ENCODE data around the gene ACER3.

DNA sequence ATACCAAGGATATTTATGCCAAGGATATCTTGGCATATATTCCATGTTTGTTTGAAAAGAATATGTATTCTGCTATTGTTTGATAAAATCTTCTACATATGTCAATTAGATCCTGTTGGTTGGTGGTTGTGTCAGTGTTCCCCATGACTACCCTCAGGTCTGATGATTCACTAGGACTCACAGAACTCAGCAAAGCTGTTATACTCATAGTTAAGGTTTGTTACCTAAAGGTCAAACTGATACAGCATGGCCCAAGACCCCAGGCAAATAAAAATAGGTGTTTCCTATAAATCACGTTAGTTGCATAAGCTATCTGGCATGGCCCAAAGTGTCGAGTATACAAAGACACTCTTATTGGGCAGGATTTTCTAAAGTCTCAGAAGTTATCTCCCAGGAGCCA is 143.2 kb downstream of the ACER3 start:
- TF ChIP-seq EZH2 (IDR thresholded peaks at IDR 0.05; ENCODE audit: borderline replicate concordance, low read depth, low read length, poor library complexity, severe bottlenecking): no peak
- TF ChIP-seq, protein P1, sequence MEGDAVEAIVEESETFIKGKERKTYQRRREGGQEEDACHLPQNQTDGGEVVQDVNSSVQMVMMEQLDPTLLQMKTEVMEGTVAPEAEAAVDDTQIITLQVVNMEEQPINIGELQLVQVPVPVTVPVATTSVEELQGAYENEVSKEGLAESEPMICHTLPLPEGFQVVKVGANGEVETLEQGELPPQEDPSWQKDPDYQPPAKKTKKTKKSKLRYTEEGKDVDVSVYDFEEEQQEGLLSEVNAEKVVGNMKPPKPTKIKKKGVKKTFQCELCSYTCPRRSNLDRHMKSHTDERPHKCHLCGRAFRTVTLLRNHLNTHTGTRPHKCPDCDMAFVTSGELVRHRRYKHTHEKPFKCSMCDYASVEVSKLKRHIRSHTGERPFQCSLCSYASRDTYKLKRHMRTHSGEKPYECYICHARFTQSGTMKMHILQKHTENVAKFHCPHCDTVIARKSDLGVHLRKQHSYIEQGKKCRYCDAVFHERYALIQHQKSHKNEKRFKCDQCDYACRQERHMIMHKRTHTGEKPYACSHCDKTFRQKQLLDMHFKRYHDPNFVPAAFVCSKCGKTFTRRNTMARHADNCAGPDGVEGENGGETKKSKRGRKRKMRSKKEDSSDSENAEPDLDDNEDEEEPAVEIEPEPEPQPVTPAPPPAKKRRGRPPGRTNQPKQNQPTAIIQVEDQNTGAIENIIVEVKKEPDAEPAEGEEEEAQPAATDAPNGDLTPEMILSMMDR (conservative IDR thresholded peaks at IDR 0.05; ENCODE audit: low read depth, low read length): no peak
